Measurements from ENCODE around the gene KHSRP. TPM values are rescaled to one million over a fixed set of nuclear protein-coding genes. Genes with fewer than 3 reads are reported as not detected.

KHSRP gene
- total RNA-seq, 2 donors from 2014 or later: 210 to 433 TPM

- no peaks in the 10 kb centered on the region for H3K9me3 ChIP-seq
- H3K36me3 ChIP-seq: peaks cover 8% of the 10 kb centered on the region
- intact Hi-C loops (cut with DNase I): no loop called here
- H3K9ac ChIP-seq (ENCODE audit: low read depth in 2 of 2, low read length in 2 of 2): no peak overlapping the region
- TF ChIP-seq CTCF (IDR thresholded peaks at IDR 0.05): no peak
- no peaks in the 10 kb centered on the region for H3K27me3 ChIP-seq
- no peaks in the 10 kb centered on the region for H3K4me1 ChIP-seq
- DNase-seq: no peak
- H3K27ac ChIP-seq: no peak overlapping the region
- no peak overlapping the region for H3K4me3 ChIP-seq
Measured at GRCh38 chr19:6453951-6454565, 29.4 kb upstream of the KHSRP start.

- DNase-seq: no peak
- peaks cover 8% of the 10 kb centered on the region for H3K36me3 ChIP-seq
- H3K4me1 ChIP-seq: no peaks in the 10 kb centered on the region
- no peak overlapping the region for H3K4me3 ChIP-seq
- intact Hi-C loops (cut with DNase I): no loop called here
- H3K9me3 ChIP-seq: no peaks in the 10 kb centered on the region
- H3K27ac ChIP-seq: no peak overlapping the region
- H3K27me3 ChIP-seq: no peaks in the 10 kb centered on the region
- TF ChIP-seq CTCF (IDR thresholded peaks at IDR 0.05): no peak
- no peak overlapping the region for H3K9ac ChIP-seq (ENCODE audit: low read depth in 2 of 2, low read length in 2 of 2)
Measured at GRCh38 chr19:6452899-6453298, 28.3 kb upstream of the KHSRP start.

- no peak for TF ChIP-seq CTCF (IDR thresholded peaks at IDR 0.05)
- no peak overlapping the region for H3K9ac ChIP-seq (ENCODE audit: low read depth in 2 of 2, low read length in 2 of 2)
- DNase-seq: no peak
- H3K36me3 ChIP-seq: peaks cover 8% of the 10 kb centered on the region
- H3K4me1 ChIP-seq: no peaks in the 10 kb centered on the region
- intact Hi-C loops (cut with DNase I): no loop called here
- no peaks in the 10 kb centered on the region for H3K27me3 ChIP-seq
- no peak overlapping the region for H3K4me3 ChIP-seq
- H3K27ac ChIP-seq: no peak overlapping the region
- H3K9me3 ChIP-seq: no peaks in the 10 kb centered on the region
Measured at GRCh38 chr19:6452223-6452614, 27.6 kb upstream of the KHSRP start.

- H3K36me3 ChIP-seq: peaks cover 8% of the 10 kb centered on the region
- H3K4me1 ChIP-seq: no peaks in the 10 kb centered on the region
- H3K27me3 ChIP-seq: no peaks in the 10 kb centered on the region
- DNase-seq: no peak
- no peaks in the 10 kb centered on the region for H3K9me3 ChIP-seq
- no peak for TF ChIP-seq CTCF (IDR thresholded peaks at IDR 0.05)
- H3K4me3 ChIP-seq: no peak overlapping the region
- no peak overlapping the region for H3K9ac ChIP-seq (ENCODE audit: low read depth in 2 of 2, low read length in 2 of 2)
- intact Hi-C loops (cut with DNase I): no loop called here
- H3K27ac ChIP-seq: no peak overlapping the region
Measured at GRCh38 chr19:6451583-6452222, 27.1 kb upstream of the KHSRP start.

GRCh38 chr19:6450166-6450565 lies 25.6 kb upstream of the KHSRP start:
- H3K9ac ChIP-seq (ENCODE audit: low read depth in 2 of 2, low read length in 2 of 2): no peak overlapping the region
- no peak for DNase-seq
- intact Hi-C loops (cut with DNase I): no loop called here
- no peak for TF ChIP-seq CTCF (IDR thresholded peaks at IDR 0.05)
- no peaks in the 10 kb centered on the region for H3K4me1 ChIP-seq
- H3K4me3 ChIP-seq: no peak overlapping the region
- H3K27ac ChIP-seq: no peak overlapping the region
- no peaks in the 10 kb centered on the region for H3K9me3 ChIP-seq
- H3K27me3 ChIP-seq: no peaks in the 10 kb centered on the region
- peaks cover 8% of the 10 kb centered on the region for H3K36me3 ChIP-seq
